ENCODE results near the gene SSMEM1.
"Not testable (repeated sequence)": the region's sequence is repeated elsewhere in the genome, so short reads cannot be mapped to it uniquely, and the experiment has no call there.

SSMEM1 gene

GRCh38 chr7:130213828-130214227 is 6.2 kb downstream of the SSMEM1 start:
- no peak for DNase-seq (ENCODE audit: low read depth)

GRCh38 chr7:130216025-130216424 is 8.4 kb downstream of the SSMEM1 start:
- DNase-seq (ENCODE audit: low read depth) = no peak

GRCh38 chr7:130216750-130217149 is 9.1 kb downstream of the SSMEM1 start:
- peak; percentile 18 for DNase-seq (ENCODE audit: low read depth)

- DNase-seq (ENCODE audit: low read depth) = no peak
Measured at GRCh38 chr7:130218806-130219620, 11.4 kb downstream of the SSMEM1 start.

GRCh38 chr7:130219871-130220270 is 12.2 kb downstream of the SSMEM1 start:
- DNase-seq (ENCODE audit: low read depth) = no peak

GRCh38 chr7:130221746-130222145 is 14.1 kb downstream of the SSMEM1 start:
- DNase-seq (ENCODE audit: low read depth) = no peak

GRCh38 chr7:130223646-130224045 is 16.0 kb downstream of the SSMEM1 start:
- DNase-seq (ENCODE audit: low read depth) = no peak

- no peak for DNase-seq (ENCODE audit: low read depth)
Measured at GRCh38 chr7:130224210-130224609, 16.6 kb downstream of the SSMEM1 start.

GRCh38 chr7:130224923-130225322 is 17.3 kb downstream of the SSMEM1 start:
- DNase-seq (ENCODE audit: low read depth) = peak; percentile 60

GRCh38 chr7:130226333-130226732 is 18.7 kb downstream of the SSMEM1 start:
- DNase-seq (ENCODE audit: low read depth) = no peak

- DNase-seq (ENCODE audit: low read depth) = peak; percentile 27
Measured at GRCh38 chr7:130227883-130228575, 20.4 kb downstream of the SSMEM1 start.

- no peak for DNase-seq (ENCODE audit: low read depth)
Measured at GRCh38 chr7:130228840-130229502, 21.3 kb downstream of the SSMEM1 start.

- DNase-seq (ENCODE audit: low read depth) = not testable (repeated sequence)
Measured at GRCh38 chr7:130229981-130230380, 22.3 kb downstream of the SSMEM1 start.

GRCh38 chr7:130231792-130232191 is 24.1 kb downstream of the SSMEM1 start:
- no peak for DNase-seq (ENCODE audit: low read depth)

GRCh38 chr7:130232209-130232608 is 24.5 kb downstream of the SSMEM1 start:
- DNase-seq (ENCODE audit: low read depth) = no peak

- no peak for DNase-seq (ENCODE audit: low read depth)
Measured at GRCh38 chr7:130234078-130234477, 26.4 kb downstream of the SSMEM1 start.

- not testable (repeated sequence) for DNase-seq (ENCODE audit: low read depth)
Measured at GRCh38 chr7:130236361-130236760, 28.7 kb downstream of the SSMEM1 start.

- no peak for DNase-seq (ENCODE audit: low read depth)
Measured at GRCh38 chr7:130240240-130240639, 32.6 kb downstream of the SSMEM1 start.

GRCh38 chr7:130242198-130243014 is 34.7 kb downstream of the SSMEM1 start:
- DNase-seq (ENCODE audit: low read depth) = peak; percentile 92

- not testable (repeated sequence) for DNase-seq (ENCODE audit: low read depth)
Measured at GRCh38 chr7:130243486-130243885, 35.8 kb downstream of the SSMEM1 start.

GRCh38 chr7:130246491-130246890 is 38.8 kb downstream of the SSMEM1 start:
- not testable (repeated sequence) for DNase-seq (ENCODE audit: low read depth)

- not testable (repeated sequence) for DNase-seq (ENCODE audit: low read depth)
Measured at GRCh38 chr7:130248842-130249241, 41.2 kb downstream of the SSMEM1 start.
